GM19023 (cell line): ENCODE results near the gene DAGLB.
"Not testable (repeated sequence)": the region's sequence is repeated elsewhere in the genome, so short reads cannot be mapped to it uniquely, and the experiment has no call there.

Experiments used
- ATAC-seq: cut with Tn5 transposase; IDR thresholded peaks from one replicate; pipeline ENCODE4 v1.9.1; 2021; ENCODE audit warnings: mild to moderate bottlenecking, moderate library complexity; ENCODE audit not compliant: unreplicated experiment

DAGLB gene

GRCh38 chr7:6400243-6401105 lies 47.3 kb downstream of the DAGLB start:
- ATAC-seq: not testable (repeated sequence)

GRCh38 chr7:6399351-6399750 lies 48.4 kb downstream of the DAGLB start:
- ATAC-seq: no peak

GRCh38 chr7:6398943-6399342 lies 48.8 kb downstream of the DAGLB start:
- ATAC-seq: no peak

- ATAC-seq: not testable (repeated sequence)
These were observed 49.8 kb downstream of the DAGLB start for GRCh38 chr7:6397759-6398495.

GRCh38 chr7:6395898-6396595 lies 51.7 kb downstream of the DAGLB start:
- ATAC-seq: no peak

GRCh38 chr7:6394114-6394513 lies 53.6 kb downstream of the DAGLB start:
- ATAC-seq: no peak

GRCh38 chr7:6393667-6394056 lies 54.1 kb downstream of the DAGLB start:
- no peak for ATAC-seq

GRCh38 chr7:6392712-6393666 lies 54.8 kb downstream of the DAGLB start:
- no peak for ATAC-seq

- ATAC-seq: no peak
These were observed 58.0 kb downstream of the DAGLB start for GRCh38 chr7:6389728-6390127.

- ATAC-seq: no peak
These were observed 59.9 kb downstream of the DAGLB start for GRCh38 chr7:6387734-6388294.

- ATAC-seq: no peak
These were observed 61.0 kb downstream of the DAGLB start for GRCh38 chr7:6386779-6387178.

GRCh38 chr7:6385909-6386560 lies 61.7 kb downstream of the DAGLB start:
- ATAC-seq: no peak

GRCh38 chr7:6385110-6385781 lies 62.5 kb downstream of the DAGLB start:
- no peak for ATAC-seq

GRCh38 chr7:6384327-6384726 lies 63.4 kb downstream of the DAGLB start:
- no peak for ATAC-seq

- no peak for ATAC-seq
These were observed 64.9 kb downstream of the DAGLB start for GRCh38 chr7:6382817-6383216.

- ATAC-seq: not testable (repeated sequence)
These were observed 65.9 kb downstream of the DAGLB start for GRCh38 chr7:6381846-6382245.

GRCh38 chr7:6380310-6381095 lies 67.3 kb downstream of the DAGLB start:
- no peak for ATAC-seq

GRCh38 chr7:6379886-6380285 lies 67.9 kb downstream of the DAGLB start:
- no peak for ATAC-seq
